Fibroblast of skin of right quadriceps (primary cell): ENCODE data around the gene WWOX.

Experiments
- DNase-seq: peaks from one replicate; pipeline ENCODE4 v3.0.0-alpha.2; 2013

Gene WWOX

DNA sequence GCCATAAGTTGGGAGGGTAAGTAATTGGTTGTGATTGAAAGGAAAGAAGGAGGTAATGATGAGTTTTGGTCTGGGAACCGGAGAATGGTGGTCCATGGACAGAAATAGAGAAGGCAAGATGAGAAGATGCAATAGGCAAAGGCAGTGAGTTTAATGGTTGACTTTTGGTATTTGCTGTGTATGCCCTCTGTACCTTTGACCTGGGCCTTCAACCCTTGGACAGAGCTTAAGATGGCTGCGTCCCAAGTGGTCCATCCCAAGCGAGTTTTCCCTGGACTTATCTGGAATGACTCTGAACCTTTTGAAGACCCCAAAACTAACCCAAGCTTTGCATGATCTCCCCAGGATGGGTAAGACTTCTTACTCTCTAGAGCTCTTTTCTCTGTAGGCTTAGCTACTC is 836.6 kb downstream of the WWOX start:
- DNase-seq, result no peak

DNA sequence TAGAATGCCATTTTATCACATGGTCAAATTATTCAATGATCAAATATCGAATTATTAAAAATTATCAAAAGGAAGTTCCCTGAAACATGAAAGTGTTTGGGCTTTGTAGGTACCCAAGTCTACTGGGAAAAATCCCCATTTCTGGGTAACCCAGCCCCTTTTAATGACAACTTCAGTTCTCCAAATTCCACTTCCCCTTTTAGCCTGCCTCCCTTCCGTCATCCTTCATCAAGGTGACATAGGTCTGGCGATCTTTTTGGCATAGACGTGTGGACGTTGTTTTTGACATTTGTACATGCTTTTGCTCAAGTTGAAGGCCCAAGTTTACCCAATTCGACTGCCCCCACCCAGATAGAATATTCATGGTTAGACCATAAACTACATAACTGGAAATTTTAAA is 840.1 kb downstream of the WWOX start:
- no peak for DNase-seq

GRCh38 chr16:78942625-78943245 is 843.3 kb downstream of the WWOX start:
- DNase-seq, result no peak

DNA sequence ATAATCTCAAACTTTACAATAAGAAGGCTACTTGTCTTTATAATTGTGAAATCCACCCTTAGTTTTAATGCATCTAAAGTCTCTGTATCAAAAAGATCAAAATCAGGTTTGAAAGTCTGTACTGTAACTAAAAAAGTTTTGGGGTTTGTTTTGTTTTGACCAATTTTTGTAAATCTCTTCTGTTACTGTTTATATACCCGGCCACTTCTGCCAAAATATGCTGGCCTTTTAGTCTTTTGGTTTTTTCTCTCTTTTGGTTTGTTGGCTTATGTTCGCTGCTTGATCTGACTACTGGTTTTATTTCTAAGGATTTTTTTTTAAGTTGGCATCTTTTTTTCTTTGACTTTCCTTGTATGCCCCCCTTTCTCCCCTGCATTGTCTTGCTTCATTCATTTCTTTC is 845.9 kb downstream of the WWOX start:
- no peak for DNase-seq

GRCh38 chr16:78946556-78946955 is 847.1 kb downstream of the WWOX start:
- DNase-seq, result no peak

GRCh38 chr16:78950768-78951167 is 851.3 kb downstream of the WWOX start:
- no peak for DNase-seq

DNA sequence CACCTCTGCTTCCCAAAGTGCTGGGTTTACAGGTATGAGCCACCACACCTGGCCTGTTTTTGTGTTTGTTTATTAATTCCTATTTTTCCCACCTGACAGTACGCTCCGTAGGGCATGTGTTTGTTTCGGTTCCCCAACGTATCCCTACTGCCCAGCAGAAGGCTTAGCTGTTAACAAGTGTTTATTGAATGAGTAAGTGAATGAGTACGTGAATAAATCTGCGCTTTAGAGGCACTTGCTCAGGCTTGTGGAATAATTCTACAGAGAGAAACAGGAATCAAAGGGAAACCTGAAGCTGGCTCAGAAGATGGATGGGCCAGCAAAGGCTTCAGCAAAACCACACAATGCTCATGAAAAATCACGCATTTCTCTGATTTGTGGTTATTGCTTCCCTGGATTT is 853.2 kb downstream of the WWOX start:
- no peak for DNase-seq

DNA sequence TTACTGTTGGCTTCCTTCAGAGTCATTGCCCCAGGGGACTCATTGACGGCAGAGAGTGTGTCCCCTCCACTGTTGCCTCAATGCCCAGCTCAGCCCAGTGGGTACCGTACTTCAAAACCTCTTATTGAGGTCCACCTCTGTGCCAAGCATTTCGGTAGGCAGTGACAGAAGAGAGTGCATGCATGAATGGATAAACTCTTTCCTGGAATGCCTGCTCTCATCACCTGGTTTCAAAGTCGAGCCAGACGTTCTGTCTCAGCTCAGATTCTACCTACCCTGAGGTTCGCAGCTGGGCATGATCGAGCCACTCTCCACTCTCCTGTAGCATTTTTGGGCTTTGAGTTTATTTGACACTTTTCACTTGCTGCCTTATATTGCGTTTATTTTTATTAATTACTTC is 854.1 kb downstream of the WWOX start:
- DNase-seq, result no peak

DNA sequence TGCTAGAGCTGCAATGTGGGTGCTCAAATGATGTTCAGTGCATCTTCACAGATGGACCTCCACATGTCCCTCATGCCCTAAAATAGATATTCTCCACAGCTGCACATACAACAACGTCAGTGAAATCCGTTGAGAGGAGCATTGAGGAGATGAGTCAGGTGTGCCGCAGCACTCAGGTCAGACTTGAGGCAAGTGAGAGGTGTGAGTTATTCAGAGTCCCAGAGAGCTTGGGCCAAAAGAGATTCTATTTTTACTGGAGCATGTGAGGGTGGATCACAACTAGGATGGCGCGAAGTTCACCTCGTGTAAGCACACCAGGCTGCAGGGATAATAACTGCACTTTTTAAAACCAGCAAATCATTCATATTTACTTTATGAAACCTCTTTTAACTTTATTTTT is 855.8 kb downstream of the WWOX start:
- no peak for DNase-seq

GRCh38 chr16:78956859-78957258 is 857.4 kb downstream of the WWOX start:
- DNase-seq, result no peak

- no peak for DNase-seq
These were observed 858.1 kb downstream of the WWOX start for GRCh38 chr16:78957317-78958100.

- DNase-seq, result no peak
These were observed 862.0 kb downstream of the WWOX start for GRCh38 chr16:78961464-78961863.

DNA sequence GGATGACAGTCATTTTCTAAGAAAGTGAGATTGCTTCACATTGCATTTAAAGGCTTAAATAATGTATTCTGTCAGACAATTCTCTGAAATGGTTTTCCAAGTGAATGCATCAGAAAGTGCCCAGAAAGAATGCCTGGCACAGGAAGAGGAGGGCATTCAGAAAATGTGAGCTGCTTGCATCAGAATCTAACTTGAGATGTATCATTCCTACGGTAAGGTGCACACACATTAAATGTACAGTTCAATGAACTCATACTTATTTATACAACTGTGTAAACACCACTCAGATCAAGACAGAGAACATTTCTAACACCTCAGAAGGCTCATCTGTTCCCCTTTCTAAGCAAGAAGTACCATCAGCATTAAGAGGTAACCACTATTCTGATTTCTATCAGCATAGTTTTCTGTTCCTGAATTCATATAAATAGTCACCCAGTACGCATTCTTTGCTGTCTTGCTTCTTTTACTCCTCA is 863.0 kb downstream of the WWOX start:
- DNase-seq, result no peak

GRCh38 chr16:78967948-78968347 is 868.5 kb downstream of the WWOX start:
- DNase-seq, result no peak

DNA sequence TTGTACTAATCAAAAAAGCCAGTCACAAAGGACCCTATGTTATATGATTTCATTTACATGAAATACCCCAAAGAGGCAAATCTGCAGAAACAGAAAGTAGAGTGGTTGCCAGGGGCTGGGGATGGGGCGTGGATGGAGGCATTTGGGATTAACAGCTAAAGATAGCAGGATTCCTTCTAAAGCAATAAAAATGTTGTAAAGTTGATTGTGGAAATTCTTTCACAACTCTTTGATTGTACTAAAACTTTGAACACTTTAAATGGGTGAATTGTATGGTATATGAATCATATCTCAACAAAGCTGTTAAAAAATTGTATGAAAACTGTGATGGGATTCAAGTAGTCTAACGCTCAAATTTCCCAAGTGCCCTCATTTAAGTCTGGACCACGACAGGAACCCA is 870.3 kb downstream of the WWOX start:
- no peak for DNase-seq

- DNase-seq, result no peak
These were observed 871.2 kb downstream of the WWOX start for GRCh38 chr16:78970650-78971049.

DNA sequence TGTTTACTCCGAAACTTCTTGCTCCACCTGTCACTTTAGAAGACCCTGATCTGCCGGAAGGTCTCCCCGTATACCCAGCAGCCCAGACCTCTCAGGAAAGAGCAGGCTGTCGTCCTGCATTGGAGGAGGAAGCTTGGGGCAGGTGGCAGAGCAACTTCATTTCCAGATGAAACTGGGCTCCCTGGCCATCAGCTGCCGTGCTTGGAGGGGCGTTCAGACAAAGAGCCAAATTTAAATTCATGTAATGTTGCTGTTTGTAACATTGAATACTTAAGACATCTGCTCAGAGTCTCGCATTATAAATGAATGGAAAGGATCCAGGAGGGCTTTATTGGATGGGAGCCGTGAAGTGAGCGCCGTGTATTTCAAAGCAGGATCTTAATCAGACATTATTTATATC is 872.6 kb downstream of the WWOX start:
- no peak for DNase-seq

DNA sequence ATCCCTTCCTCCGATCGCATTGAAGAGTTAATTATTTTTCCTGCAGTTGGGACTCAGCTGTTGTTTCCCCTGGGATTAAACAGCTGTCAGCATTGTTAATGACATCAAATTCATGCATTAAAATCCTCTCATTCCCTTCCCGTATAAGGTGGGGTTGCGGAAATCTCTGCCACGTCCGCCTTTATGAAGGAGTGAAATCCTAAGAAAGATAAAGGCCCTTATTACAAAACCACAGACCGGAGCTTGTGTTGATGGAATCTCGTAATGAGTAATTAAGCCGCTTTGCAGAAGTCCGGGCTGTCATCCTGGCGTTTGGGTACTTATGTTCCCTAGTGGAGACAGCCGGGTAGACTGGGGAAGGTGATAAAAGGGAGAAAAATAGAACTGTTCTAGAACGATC is 873.5 kb downstream of the WWOX start:
- no peak for DNase-seq

GRCh38 chr16:78976212-78976611 is 876.8 kb downstream of the WWOX start:
- no peak for DNase-seq

GRCh38 chr16:78980825-78981224 is 881.4 kb downstream of the WWOX start:
- DNase-seq, result no peak

GRCh38 chr16:78982096-78982744 is 882.8 kb downstream of the WWOX start:
- no peak for DNase-seq

GRCh38 chr16:78984324-78984723 is 884.9 kb downstream of the WWOX start:
- no peak for DNase-seq

DNA sequence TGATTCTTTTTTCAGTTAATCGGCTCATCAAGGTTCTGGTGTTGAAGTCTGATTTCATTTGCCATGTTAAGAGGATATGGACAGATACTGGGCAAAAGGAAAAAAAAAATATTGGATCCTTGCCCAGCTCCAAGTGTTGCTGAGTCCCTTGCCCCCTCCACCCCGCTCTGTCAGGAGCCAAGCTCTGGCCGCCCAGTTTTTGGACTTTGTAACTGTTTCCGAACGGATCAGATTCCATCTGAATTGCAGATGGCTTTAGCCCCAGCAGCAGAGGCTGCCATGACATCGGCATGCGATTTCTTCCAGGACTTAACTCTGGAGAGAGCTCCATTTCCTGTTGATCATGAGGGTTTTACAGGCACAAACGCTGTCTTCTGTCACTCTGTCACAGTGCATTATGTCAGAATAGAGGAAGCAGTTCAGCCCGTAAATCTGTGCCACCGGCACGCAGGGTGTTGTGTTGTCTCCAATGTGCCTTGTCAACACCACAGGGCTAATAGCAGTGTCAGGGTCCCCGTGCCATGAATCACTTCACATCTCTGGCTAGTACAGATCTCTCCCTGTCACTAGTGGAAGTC is 885.5 kb downstream of the WWOX start:
- no peak for DNase-seq
